Endothelial cell of umbilical vein (primary cell): ENCODE results near the gene ZMIZ1. TPM values are rescaled to one million over a fixed set of nuclear protein-coding genes. Genes with fewer than 3 reads are reported as not detected.

Experiments
- BruUV-seq: library from RNA; stranded (reverse); fragments of 400-500 nt; replicated peaks from 2 replicates; lab custom pipeline; 2021; lab: Mats Ljungman, UMichigan
- CTCF ChIA-PET: fragments of 300-600, 350-600 bp; sonication (Branson Sonifier 250); formaldehyde crosslinking; loops from one replicate; lab custom pipeline; 2021; ENCODE audit warnings: antibody characterized with exemption, inconsistent platforms; lab: Charles Lee
- POLR2A ChIA-PET: fragments of 300-600, 350-600 bp; sonication (Branson Sonifier 250); formaldehyde crosslinking; loops from one replicate; lab custom pipeline; 2021; ENCODE audit warnings: antibody characterized with exemption, inconsistent platforms; lab: Charles Lee
- DNase-seq: peaks from one replicate; pipeline ENCODE4 v3.0.0-alpha.2; 2011; ENCODE audit warnings: low read depth, low spot score
- FAIRE-seq: peaks from 2 replicates; lab custom pipeline; 2011; peaks lifted over from hg19 to GRCh38; lab: Jason Lieb, UNC
- H2AFZ ChIP-seq: 2 replicates; pipeline ENCODE4 v1.6.0; 2012; ENCODE audit warnings: low read depth, low read length, control low read depth, inconsistent platforms
- H3K27ac ChIP-seq: 2 replicates; pipeline ENCODE4 v1.5.1; 2011; ENCODE audit warnings: low read depth, mild to moderate bottlenecking, control low read depth, low read length, moderate library complexity; ENCODE audit not compliant: insufficient read depth
- H3K27me3 ChIP-seq, 2 experiments: 2 replicates each; pipeline versions ENCODE4 v1.6.0 to v1.6.1; 2011; ENCODE audit warnings: low read length in 2 of 2, mixed read lengths in 1 of 2; ENCODE audit not compliant: control insufficient read depth in 2 of 2, insufficient read depth in 2 of 2
- H3K36me3 ChIP-seq, 2 experiments: 2 replicates in 1 of 2; 3 replicates in 1 of 2; pipeline ENCODE4 v1.5.1; 2011; ENCODE audit warnings: low read length in 2 of 2, mild to moderate bottlenecking in 1 of 2, moderate library complexity in 1 of 2; ENCODE audit not compliant: control insufficient read depth in 2 of 2, insufficient read depth in 2 of 2; ENCODE audit errors: extremely low read depth in 1 of 2
- H3K4me1 ChIP-seq: 3 replicates; pipeline ENCODE4 v1.5.1; 2011; ENCODE audit warnings: mild to moderate bottlenecking, low read length; ENCODE audit not compliant: control insufficient read depth, insufficient read depth; ENCODE audit errors: extremely low read depth
- H3K4me2 ChIP-seq: 2 replicates; pipeline ENCODE4 v1.6.1; 2011; ENCODE audit warnings: low read length, control low read depth, mixed read lengths; ENCODE audit not compliant: insufficient read depth
- H3K4me3 ChIP-seq, 3 experiments: fragments of 200-600 bp in 1 of 3; sonication (generic), shearing (Covaris generic) in 1 of 3; replicated peaks in 1 of 3; 2 replicates each; pipeline ENCODE4 v1.5.1; 2011 to 2016; ENCODE audit warnings: control low read depth in 3 of 3, low read length in 3 of 3, mild to moderate bottlenecking in 2 of 3, inconsistent platforms in 1 of 3, low read depth in 1 of 3, moderate library complexity in 1 of 3; ENCODE audit not compliant: insufficient read depth in 1 of 3
- H3K79me2 ChIP-seq: 2 replicates; pipeline ENCODE4 v1.6.0; 2012; ENCODE audit warnings: low read length, inconsistent platforms; ENCODE audit not compliant: control insufficient read depth, insufficient read depth
- H3K9ac ChIP-seq: replicated peaks from 2 replicates; pipeline ENCODE3; 2011; ENCODE audit warnings: low read length, control low read depth; ENCODE audit not compliant: insufficient read depth; ENCODE audit errors: extremely low read depth
- H3K9me1 ChIP-seq: replicated peaks from 3 replicates; pipeline ENCODE4 v1.6.0; 2011; ENCODE audit warnings: mild to moderate bottlenecking, low read length; ENCODE audit not compliant: control insufficient read depth, insufficient read depth; ENCODE audit errors: extremely low read depth
- H3K9me3 ChIP-seq: replicated peaks from 2 replicates; pipeline ENCODE4 v1.5.1; 2012; ENCODE audit warnings: low read length, inconsistent platforms; ENCODE audit not compliant: control insufficient read depth, insufficient read depth
- H4K20me1 ChIP-seq: replicated peaks from 2 replicates; pipeline ENCODE3; 2011; ENCODE audit warnings: mild to moderate bottlenecking, low read length; ENCODE audit not compliant: control insufficient read depth, insufficient read depth; ENCODE audit errors: extremely low read depth
- EZH2 ChIP-seq: IDR thresholded peaks from 2 replicates; pipeline ENCODE4 v1.6.1; 2012; ENCODE audit warnings: borderline replicate concordance, low read depth, mild to moderate bottlenecking, moderate library complexity, low read length, inconsistent platforms; ENCODE audit not compliant: severe bottlenecking
- FOS ChIP-seq: IDR thresholded peaks from 2 replicates; pipeline ENCODE4 v1.6.1; 2011; ENCODE audit warnings: mild to moderate bottlenecking, low read length, moderate library complexity, borderline replicate concordance; ENCODE audit not compliant: insufficient read depth
- GATA2 ChIP-seq: IDR thresholded peaks from 2 replicates; pipeline ENCODE4 v1.7.0; 2011; ENCODE audit warnings: low read depth, mild to moderate bottlenecking, moderate library complexity, mixed read lengths, low read length; ENCODE audit not compliant: insufficient read length, insufficient read depth
- JUN ChIP-seq: IDR thresholded peaks from 2 replicates; pipeline ENCODE4 v1.6.1; 2011; ENCODE audit warnings: borderline replicate concordance, low read depth; ENCODE audit not compliant: insufficient read length, insufficient read depth
- MYC ChIP-seq: IDR thresholded peaks from one replicate; pipeline ENCODE4 v1.6.1; 2011; ENCODE audit warnings: mild to moderate bottlenecking, low read depth, low read length
- POLR2A ChIP-seq: IDR thresholded peaks from 2 replicates; pipeline ENCODE4 v1.6.1; 2012; ENCODE audit warnings: low read depth, mild to moderate bottlenecking, control low read depth, low read length
- POLR2AphosphoS5 ChIP-seq: IDR thresholded peaks from 2 replicates; pipeline ENCODE4 v1.6.1; 2012; ENCODE audit warnings: low read depth, mild to moderate bottlenecking, control low read depth, low read length, moderate library complexity; ENCODE audit not compliant: insufficient read depth
- dilution Hi-C: fragments of 300-500 bp; cut with MboI; formaldehyde crosslinking; loops from one replicate; pipeline ENCODE4 v1.15.0; 2019; ENCODE audit warnings: low sequenced_read_pairs; ENCODE audit not compliant: extremely low pct_ligation_motif_present
- intact Hi-C: fragments of 100-400 bp; cut with micrococcal nuclease; formaldehyde crosslinking; loops from one replicate; pipeline ENCODE4 v1.10.0; 2022
- polyA plus RNA-seq, 4 experiments: library from polyadenylated mRNA; depleted of rRNA in 3 of 4; stranded (reverse) in 3 of 4; unstranded in 1 of 4; fragments of >200 nt; gene quantifications; 2 replicates each; pipeline versions ENCODE4 v1.2.1 to v1.2.3, GENCODE V29; 2011 to 2012; ENCODE audit warnings: missing spikeins in 1 of 4
- total RNA-seq: library from RNA; stranded (reverse); gene quantifications from 2 replicates; pipeline ENCODE4 v1.2.3, GENCODE V29; 2021
- TF ChIP-seq, protein P1 (sequence below), 2 donors: IDR thresholded peaks; 1 replicate in 1 of 2; 2 replicates in 1 of 2; pipeline ENCODE4 v1.5.1; 2011; ENCODE audit warnings: low read length in 2 of 2, mild to moderate bottlenecking in 2 of 2, moderate library complexity in 2 of 2, control low read depth in 1 of 2, inconsistent platforms in 1 of 2, low read depth in 1 of 2; ENCODE audit not compliant: insufficient read depth in 1 of 2; ENCODE audit errors: extremely low read depth in 1 of 2
- TF ChIP-seq, protein P2 (sequence below): IDR thresholded peaks from 2 replicates; pipeline ENCODE4 v1.6.1; 2011; ENCODE audit not compliant: insufficient read depth, insufficient read length

The ZMIZ1 gene
- total and polyA plus RNA-seq, 2 donors (not counting 3 experiments of a cell fraction or from before 2014, with no cell fraction given): 12.5 to 46.7 TPM

DNA sequence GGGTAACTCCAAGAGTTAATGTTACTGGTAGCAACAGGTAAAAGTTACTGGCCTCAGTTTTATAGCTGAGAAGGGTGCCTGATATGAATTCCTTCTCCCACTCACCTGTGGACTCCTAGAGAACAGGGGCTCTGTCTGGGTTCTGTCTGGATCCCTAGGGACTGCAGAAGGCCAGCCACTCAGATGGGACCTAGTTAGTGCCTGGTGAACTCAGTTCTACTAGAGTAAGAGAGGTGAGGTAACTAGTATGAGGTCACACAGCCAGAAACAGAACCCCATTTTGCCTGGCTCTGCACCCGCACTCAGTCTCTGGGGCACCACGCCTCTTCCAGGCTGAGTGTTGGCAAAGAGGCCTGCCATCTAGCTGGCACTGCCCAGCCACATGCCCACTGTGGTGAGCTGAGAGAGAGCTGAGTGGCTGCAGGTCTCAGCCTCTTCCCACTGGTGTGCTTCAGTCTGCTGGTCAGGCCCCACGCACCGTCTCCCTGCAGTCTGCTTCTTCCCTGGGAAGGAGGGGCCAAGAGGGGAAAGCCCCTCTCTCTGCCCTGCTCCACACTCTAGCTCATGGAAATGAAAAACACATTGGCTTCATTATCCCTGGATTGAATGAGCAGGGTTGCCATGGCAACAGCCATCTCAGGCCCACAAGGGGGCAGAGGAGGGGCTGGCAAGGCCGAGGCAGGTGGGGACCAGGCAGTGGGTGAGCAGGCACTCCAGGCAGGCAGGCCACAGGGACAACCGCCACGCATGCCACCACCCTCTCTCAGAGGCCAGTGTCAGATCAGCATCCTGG, 110.6 kb downstream of the ZMIZ1 start:
- no peaks in the 10 kb centered on the region for H3K9me3 ChIP-seq
- H3K4me3 ChIP-seq: no peak overlapping the region
- CTCF ChIA-PET: interaction anchor here (4.7 kb wide), 1 partner anchor 16 kb away, joined by 26 read pairs; no protein-coding TSS in a partner anchor
- FAIRE-seq (no peak), DNase-seq (peak; percentile 43)
- TF ChIP-seq, protein P1, sequence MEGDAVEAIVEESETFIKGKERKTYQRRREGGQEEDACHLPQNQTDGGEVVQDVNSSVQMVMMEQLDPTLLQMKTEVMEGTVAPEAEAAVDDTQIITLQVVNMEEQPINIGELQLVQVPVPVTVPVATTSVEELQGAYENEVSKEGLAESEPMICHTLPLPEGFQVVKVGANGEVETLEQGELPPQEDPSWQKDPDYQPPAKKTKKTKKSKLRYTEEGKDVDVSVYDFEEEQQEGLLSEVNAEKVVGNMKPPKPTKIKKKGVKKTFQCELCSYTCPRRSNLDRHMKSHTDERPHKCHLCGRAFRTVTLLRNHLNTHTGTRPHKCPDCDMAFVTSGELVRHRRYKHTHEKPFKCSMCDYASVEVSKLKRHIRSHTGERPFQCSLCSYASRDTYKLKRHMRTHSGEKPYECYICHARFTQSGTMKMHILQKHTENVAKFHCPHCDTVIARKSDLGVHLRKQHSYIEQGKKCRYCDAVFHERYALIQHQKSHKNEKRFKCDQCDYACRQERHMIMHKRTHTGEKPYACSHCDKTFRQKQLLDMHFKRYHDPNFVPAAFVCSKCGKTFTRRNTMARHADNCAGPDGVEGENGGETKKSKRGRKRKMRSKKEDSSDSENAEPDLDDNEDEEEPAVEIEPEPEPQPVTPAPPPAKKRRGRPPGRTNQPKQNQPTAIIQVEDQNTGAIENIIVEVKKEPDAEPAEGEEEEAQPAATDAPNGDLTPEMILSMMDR (IDR thresholded peaks at IDR 0.05; ENCODE audit: extremely low read depth in 1 of 2, insufficient read depth in 1 of 2, low read depth in 1 of 2, low read length in 2 of 2): peak in 1 of 2 donors; percentile 27
- TF ChIP-seq, protein P2, sequence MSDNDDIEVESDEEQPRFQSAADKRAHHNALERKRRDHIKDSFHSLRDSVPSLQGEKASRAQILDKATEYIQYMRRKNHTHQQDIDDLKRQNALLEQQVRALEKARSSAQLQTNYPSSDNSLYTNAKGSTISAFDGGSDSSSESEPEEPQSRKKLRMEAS: no peak
- no peaks in the 10 kb centered on the region for H4K20me1 ChIP-seq
- H3K9me1 ChIP-seq: no peaks in the 10 kb centered on the region
- POLR2A ChIA-PET: no interaction called here
- intact Hi-C loops: loop anchor here (5.0 kb wide), 1 partner anchor 112 kb away; the partner anchor contains the start of gene ZMIZ1
- peaks cover 63% of the 10 kb centered on the region for H3K4me1 ChIP-seq
- no peaks in the 10 kb centered on the region for H3K79me2 ChIP-seq
- H3K27me3 ChIP-seq: no peaks in the 10 kb centered on the region
- BruUV-seq: no TSS peak
- no peak overlapping the region for H2AFZ ChIP-seq
- H3K36me3 ChIP-seq: no peaks in the 10 kb centered on the region
- dilution Hi-C loops: no loop called here
- H3K4me2 ChIP-seq: no peak overlapping the region
- peak overlapping the region; percentile 47 for H3K27ac ChIP-seq
- H3K9ac ChIP-seq: no peak overlapping the region

DNA sequence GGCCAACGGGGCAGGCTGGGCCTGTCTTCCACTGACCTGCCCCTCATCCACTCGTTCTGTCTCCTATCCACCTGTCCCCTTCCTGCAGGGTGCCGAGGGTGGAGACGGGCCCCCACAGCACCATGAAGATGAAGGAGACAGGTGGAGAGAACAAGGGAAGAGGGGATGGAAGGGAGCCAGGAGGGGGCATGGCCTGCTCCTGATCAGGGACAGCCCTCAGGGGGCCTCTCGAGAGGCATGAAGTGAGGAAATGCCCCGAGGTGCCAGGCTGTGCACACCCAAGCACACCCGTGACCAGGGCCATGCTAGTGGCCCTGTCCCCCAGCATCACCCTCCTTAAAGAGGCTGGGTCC, 111.2 kb downstream of the ZMIZ1 start:
- CTCF ChIA-PET: interaction anchor here (4.7 kb wide), 1 partner anchor 15 kb away, joined by 26 read pairs; no protein-coding TSS in a partner anchor
- no peaks in the 10 kb centered on the region for H3K27me3 ChIP-seq
- no TSS peak for BruUV-seq
- no peak for TF ChIP-seq JUN
- no peak for TF ChIP-seq FOS
- no peak for TF ChIP-seq MYC
- TF ChIP-seq POLR2A: no peak
- TF ChIP-seq POLR2AphosphoS5: no peak
- TF ChIP-seq, protein P1 (IDR thresholded peaks at IDR 0.05; ENCODE audit: extremely low read depth in 1 of 2, insufficient read depth in 1 of 2, low read depth in 1 of 2, low read length in 2 of 2): no peak
- TF ChIP-seq, protein P2: no peak
- TF ChIP-seq GATA2: no peak
- TF ChIP-seq EZH2: no peak
- no peak overlapping the region for H3K27ac ChIP-seq
- H3K9me3 ChIP-seq: no peaks in the 10 kb centered on the region
- no peak overlapping the region for H2AFZ ChIP-seq
- FAIRE-seq (no peak), DNase-seq (no peak)
- no peak overlapping the region for H3K4me2 ChIP-seq
- no peaks in the 10 kb centered on the region for H3K9me1 ChIP-seq
- no peak overlapping the region for H3K9ac ChIP-seq
- no peaks in the 10 kb centered on the region for H3K36me3 ChIP-seq
- POLR2A ChIA-PET: no interaction called here
- no peaks in the 10 kb centered on the region for H4K20me1 ChIP-seq
- dilution Hi-C loops: no loop called here
- peaks cover 69% of the 10 kb centered on the region for H3K4me1 ChIP-seq
- H3K4me3 ChIP-seq: no peak overlapping the region
- no peaks in the 10 kb centered on the region for H3K79me2 ChIP-seq
- intact Hi-C loops: loop anchor here (5.0 kb wide), 1 partner anchor 113 kb away; the partner anchor contains the start of gene ZMIZ1
